Ecto neural progenitor cell (in vitro differentiated cells): ENCODE data around the gene RPL29.
"Not testable (repeated sequence)": the region's sequence is repeated elsewhere in the genome, so short reads cannot be mapped to it uniquely, and the experiment has no call there.

Experiments used
- DNase-seq: peaks from one replicate; pipeline ENCODE4 v3.0.0-alpha.2; 2018; ENCODE audit warnings: low spot score

The RPL29 gene

GRCh38 chr3:51995346-51996163, at the start of gene RPL29:
TSS of gene RPL29 (minus strand) at chr3:51995895. CDS start at chr3:51995461, 434 bp downstream.
- DNase-seq = peak; percentile 92

- no peak for DNase-seq
These were observed 49.3 kb upstream of the RPL29 start for GRCh38 chr3:52044869-52045619.

- no peak for DNase-seq
These were observed 48.1 kb upstream of the RPL29 start for GRCh38 chr3:52043750-52044149.

GRCh38 chr3:52043039-52043438, 47.3 kb upstream of the RPL29 start:
- not testable (repeated sequence) for DNase-seq

GRCh38 chr3:52041118-52041731, 45.5 kb upstream of the RPL29 start:
- no peak for DNase-seq

- DNase-seq = no peak
These were observed 44.9 kb upstream of the RPL29 start for GRCh38 chr3:52040600-52040999.

GRCh38 chr3:52039846-52040245, 44.2 kb upstream of the RPL29 start:
- no peak for DNase-seq

GRCh38 chr3:52039426-52039825, 43.7 kb upstream of the RPL29 start:
- DNase-seq = no peak

- no peak for DNase-seq
These were observed 42.5 kb upstream of the RPL29 start for GRCh38 chr3:52038227-52038626.

GRCh38 chr3:52037291-52037690, 41.6 kb upstream of the RPL29 start:
- DNase-seq = no peak

- no peak for DNase-seq
These were observed 41.1 kb upstream of the RPL29 start for GRCh38 chr3:52036829-52037228.

GRCh38 chr3:52036222-52036694, 40.6 kb upstream of the RPL29 start:
- no peak for DNase-seq

GRCh38 chr3:52034651-52035050, 39.0 kb upstream of the RPL29 start:
- DNase-seq = no peak

- DNase-seq = no peak
These were observed 38.5 kb upstream of the RPL29 start for GRCh38 chr3:52034212-52034611.

GRCh38 chr3:52033748-52034147, 38.1 kb upstream of the RPL29 start:
- DNase-seq = not testable (repeated sequence)

GRCh38 chr3:52032702-52033408, 37.2 kb upstream of the RPL29 start:
- DNase-seq = no peak

- DNase-seq = no peak
These were observed 36.2 kb upstream of the RPL29 start for GRCh38 chr3:52031896-52032295.

GRCh38 chr3:52030714-52031310, 35.1 kb upstream of the RPL29 start:
- no peak for DNase-seq

GRCh38 chr3:52029535-52029934, 33.8 kb upstream of the RPL29 start:
- no peak for DNase-seq

- no peak for DNase-seq
These were observed 33.4 kb upstream of the RPL29 start for GRCh38 chr3:52029053-52029452.

- DNase-seq = no peak
These were observed 32.9 kb upstream of the RPL29 start for GRCh38 chr3:52028572-52028971.

GRCh38 chr3:52026041-52026440, 30.3 kb upstream of the RPL29 start:
- DNase-seq = no peak
